ENCODE results near the gene CELSR1.

The CELSR1 gene

GRCh38 chr22:46330426-46330825, 207.0 kb downstream of the CELSR1 start:
- TF ChIP-seq CTCF (IDR thresholded peaks at IDR 0.05; ENCODE audit: low read depth, low read length, poor library complexity, severe bottlenecking) (no peak), EZH2phosphoT487 (IDR thresholded peaks at IDR 0.05; ENCODE audit: borderline replicate concordance, low read length) (no peak)
- Histone ChIP-seq H3K4me2 (ENCODE audit: low read length) (no peak overlapping the region), H3K4me1 (ENCODE audit: control insufficient read depth, low read length) (peaks cover 4% of the 10 kb centered on the region; the same call in 1 of the 2 replicates), H3K27me3 (ENCODE audit: control insufficient read depth, low read length) (no peaks in the 10 kb centered on the region), H3K9me2 (replicated peaks; ENCODE audit: control insufficient read depth, low read length) (no peaks in the 10 kb centered on the region), H3K27ac (ENCODE audit: low read depth, low read length) (no peak overlapping the region), H3K36me3 (ENCODE audit: control insufficient read depth, low read length) (peaks cover 77% of the 10 kb centered on the region), H3K4me3 (ENCODE audit: low read length) (no peak overlapping the region), H4K20me1 (ENCODE audit: control insufficient read depth, insufficient read depth, low read depth, low read length) (no peaks in the 10 kb centered on the region), H3K9me3 (ENCODE audit: control insufficient read depth, insufficient read depth, low read length) (no peaks in the 10 kb centered on the region), H3F3A (ENCODE audit: control insufficient read depth, insufficient read depth) (peaks cover 21% of the 10 kb centered on the region), H3K79me2 (ENCODE audit: control insufficient read depth, low read length) (no peaks in the 10 kb centered on the region)

- Histone ChIP-seq H3K4me1 (ENCODE audit: control insufficient read depth, low read length) (peaks cover 1% of the 10 kb centered on the region; the same call in 1 of the 2 replicates), H3F3A (ENCODE audit: control insufficient read depth, insufficient read depth) (peaks cover 18% of the 10 kb centered on the region), H3K79me2 (ENCODE audit: control insufficient read depth, low read length) (no peaks in the 10 kb centered on the region), H3K27me3 (ENCODE audit: control insufficient read depth, low read length) (no peaks in the 10 kb centered on the region), H3K9me2 (replicated peaks; ENCODE audit: control insufficient read depth, low read length) (no peaks in the 10 kb centered on the region), H3K27ac (ENCODE audit: low read depth, low read length) (no peak overlapping the region), H4K20me1 (ENCODE audit: control insufficient read depth, insufficient read depth, low read depth, low read length) (no peaks in the 10 kb centered on the region), H3K9me3 (ENCODE audit: control insufficient read depth, insufficient read depth, low read length) (no peaks in the 10 kb centered on the region), H3K4me3 (ENCODE audit: low read length) (no peak overlapping the region), H3K36me3 (ENCODE audit: control insufficient read depth, low read length) (peaks cover 84% of the 10 kb centered on the region), H3K4me2 (ENCODE audit: low read length) (no peak overlapping the region)
- no peak for TF ChIP-seq CTCF (IDR thresholded peaks at IDR 0.05; ENCODE audit: low read depth, low read length, poor library complexity, severe bottlenecking)
- TF ChIP-seq EZH2phosphoT487 (IDR thresholded peaks at IDR 0.05; ENCODE audit: borderline replicate concordance, low read length), result no peak
Observed at GRCh38 chr22:46329616-46330015, 207.8 kb downstream of the CELSR1 start.

DNA sequence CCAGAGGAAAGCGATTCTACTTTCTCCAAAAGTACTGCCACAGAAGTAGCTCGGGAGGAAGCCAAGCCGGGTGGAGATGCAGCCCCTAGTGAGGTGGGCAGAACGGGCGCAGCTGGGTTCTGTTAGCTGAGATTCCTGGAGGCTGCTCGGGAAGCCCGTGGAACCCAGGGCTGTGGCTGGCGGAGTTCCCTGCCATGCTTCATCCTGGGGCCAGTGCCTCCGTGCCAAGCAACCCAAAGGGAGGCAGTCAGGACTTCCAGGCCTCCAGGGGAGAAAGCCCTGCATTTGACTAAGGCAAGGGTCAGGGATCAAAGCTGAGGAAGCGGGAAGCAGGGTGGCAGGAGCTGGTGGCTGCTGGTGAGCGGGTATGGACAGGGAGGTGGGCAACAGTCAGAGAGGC, 208.6 kb downstream of the CELSR1 start:
- Histone ChIP-seq H4K20me1 (ENCODE audit: control insufficient read depth, insufficient read depth, low read depth, low read length) (no peaks in the 10 kb centered on the region), H3K4me2 (ENCODE audit: low read length) (no peak overlapping the region), H3K4me1 (ENCODE audit: control insufficient read depth, low read length) (no peaks in the 10 kb centered on the region), H3K79me2 (ENCODE audit: control insufficient read depth, low read length) (no peaks in the 10 kb centered on the region), H3K4me3 (ENCODE audit: low read length) (no peak overlapping the region), H3F3A (ENCODE audit: control insufficient read depth, insufficient read depth) (peaks cover 13% of the 10 kb centered on the region), H3K9me2 (replicated peaks; ENCODE audit: control insufficient read depth, low read length) (no peaks in the 10 kb centered on the region), H3K27ac (ENCODE audit: low read depth, low read length) (no peak overlapping the region), H3K9me3 (ENCODE audit: control insufficient read depth, insufficient read depth, low read length) (no peaks in the 10 kb centered on the region), H3K27me3 (ENCODE audit: control insufficient read depth, low read length) (no peaks in the 10 kb centered on the region), H3K36me3 (ENCODE audit: control insufficient read depth, low read length) (peaks cover 90% of the 10 kb centered on the region)
- TF ChIP-seq EZH2phosphoT487 (IDR thresholded peaks at IDR 0.05; ENCODE audit: borderline replicate concordance, low read length) (no peak), CTCF (IDR thresholded peaks at IDR 0.05; ENCODE audit: low read depth, low read length, poor library complexity, severe bottlenecking) (no peak)

All from DOHH2 (cell line).